Measurements from ENCODE around the gene AVL9.
"Not testable (repeated sequence)": the region's sequence is repeated elsewhere in the genome, so short reads cannot be mapped to it uniquely, and the experiment has no call there.

DNA sequence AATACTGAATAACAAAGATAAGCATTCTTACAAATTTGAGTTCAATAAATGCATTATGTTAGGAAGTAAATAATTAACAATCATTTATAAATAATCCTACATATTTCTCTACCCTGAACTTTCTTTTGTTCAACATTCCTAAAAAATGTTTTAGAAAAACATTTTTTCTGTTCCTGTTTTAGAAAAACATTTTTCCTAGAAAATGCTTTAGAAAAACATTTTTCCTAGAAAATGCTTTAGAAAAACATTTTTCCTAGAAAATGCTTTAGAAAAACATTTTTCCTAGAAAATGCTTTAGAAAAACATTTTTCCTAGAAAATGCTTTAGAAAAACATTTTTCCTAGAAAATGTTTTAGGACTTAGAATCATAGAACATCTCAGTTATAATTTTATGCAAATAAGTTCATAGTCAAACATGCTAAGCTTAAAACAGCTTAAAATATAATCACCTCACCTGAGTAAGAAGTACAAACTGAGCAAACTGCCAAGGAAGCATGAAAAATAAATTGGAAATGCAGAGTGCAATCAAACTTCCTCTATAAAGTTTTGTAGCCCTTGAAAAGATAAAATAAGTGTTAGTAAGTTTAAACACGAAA lies 139.6 kb downstream of the AVL9 start:
- not testable (repeated sequence) for TF ChIP-seq NFXL1 (CRISPR knock-in tag; IDR thresholded peaks at IDR 0.05); XRCC4 (IDR thresholded peaks at IDR 0.05; ENCODE audit: extremely low read depth, insufficient read depth, insufficient read length); NR2F6 (CRISPR knock-in tag; IDR thresholded peaks at IDR 0.05); SMARCB1 (IDR thresholded peaks at IDR 0.05; ENCODE audit: insufficient read length, low read depth); NFYB (IDR thresholded peaks at IDR 0.05; ENCODE audit: extremely low read depth, insufficient read length); ZNF431 (CRISPR knock-in tag; IDR thresholded peaks at IDR 0.05); MAX (CRISPR knock-in tag; IDR thresholded peaks at IDR 0.05); CREB3L1 (IDR thresholded peaks at IDR 0.05; ENCODE audit: borderline replicate concordance, low read depth); HDAC6 (IDR thresholded peaks at IDR 0.05; ENCODE audit: low read depth, low read length); BCL6 (CRISPR knock-in tag; IDR thresholded peaks at IDR 0.05)
- TF ChIP-seq, protein P1, sequence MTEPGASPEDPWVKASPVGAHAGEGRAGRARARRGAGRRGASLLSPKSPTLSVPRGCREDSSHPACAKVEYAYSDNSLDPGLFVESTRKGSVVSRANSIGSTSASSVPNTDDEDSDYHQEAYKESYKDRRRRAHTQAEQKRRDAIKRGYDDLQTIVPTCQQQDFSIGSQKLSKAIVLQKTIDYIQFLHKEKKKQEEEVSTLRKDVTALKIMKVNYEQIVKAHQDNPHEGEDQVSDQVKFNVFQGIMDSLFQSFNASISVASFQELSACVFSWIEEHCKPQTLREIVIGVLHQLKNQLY (CRISPR knock-in tag; conservative IDR thresholded peaks at IDR 0.05), result not testable (repeated sequence)
- TF ChIP-seq, protein P2, sequence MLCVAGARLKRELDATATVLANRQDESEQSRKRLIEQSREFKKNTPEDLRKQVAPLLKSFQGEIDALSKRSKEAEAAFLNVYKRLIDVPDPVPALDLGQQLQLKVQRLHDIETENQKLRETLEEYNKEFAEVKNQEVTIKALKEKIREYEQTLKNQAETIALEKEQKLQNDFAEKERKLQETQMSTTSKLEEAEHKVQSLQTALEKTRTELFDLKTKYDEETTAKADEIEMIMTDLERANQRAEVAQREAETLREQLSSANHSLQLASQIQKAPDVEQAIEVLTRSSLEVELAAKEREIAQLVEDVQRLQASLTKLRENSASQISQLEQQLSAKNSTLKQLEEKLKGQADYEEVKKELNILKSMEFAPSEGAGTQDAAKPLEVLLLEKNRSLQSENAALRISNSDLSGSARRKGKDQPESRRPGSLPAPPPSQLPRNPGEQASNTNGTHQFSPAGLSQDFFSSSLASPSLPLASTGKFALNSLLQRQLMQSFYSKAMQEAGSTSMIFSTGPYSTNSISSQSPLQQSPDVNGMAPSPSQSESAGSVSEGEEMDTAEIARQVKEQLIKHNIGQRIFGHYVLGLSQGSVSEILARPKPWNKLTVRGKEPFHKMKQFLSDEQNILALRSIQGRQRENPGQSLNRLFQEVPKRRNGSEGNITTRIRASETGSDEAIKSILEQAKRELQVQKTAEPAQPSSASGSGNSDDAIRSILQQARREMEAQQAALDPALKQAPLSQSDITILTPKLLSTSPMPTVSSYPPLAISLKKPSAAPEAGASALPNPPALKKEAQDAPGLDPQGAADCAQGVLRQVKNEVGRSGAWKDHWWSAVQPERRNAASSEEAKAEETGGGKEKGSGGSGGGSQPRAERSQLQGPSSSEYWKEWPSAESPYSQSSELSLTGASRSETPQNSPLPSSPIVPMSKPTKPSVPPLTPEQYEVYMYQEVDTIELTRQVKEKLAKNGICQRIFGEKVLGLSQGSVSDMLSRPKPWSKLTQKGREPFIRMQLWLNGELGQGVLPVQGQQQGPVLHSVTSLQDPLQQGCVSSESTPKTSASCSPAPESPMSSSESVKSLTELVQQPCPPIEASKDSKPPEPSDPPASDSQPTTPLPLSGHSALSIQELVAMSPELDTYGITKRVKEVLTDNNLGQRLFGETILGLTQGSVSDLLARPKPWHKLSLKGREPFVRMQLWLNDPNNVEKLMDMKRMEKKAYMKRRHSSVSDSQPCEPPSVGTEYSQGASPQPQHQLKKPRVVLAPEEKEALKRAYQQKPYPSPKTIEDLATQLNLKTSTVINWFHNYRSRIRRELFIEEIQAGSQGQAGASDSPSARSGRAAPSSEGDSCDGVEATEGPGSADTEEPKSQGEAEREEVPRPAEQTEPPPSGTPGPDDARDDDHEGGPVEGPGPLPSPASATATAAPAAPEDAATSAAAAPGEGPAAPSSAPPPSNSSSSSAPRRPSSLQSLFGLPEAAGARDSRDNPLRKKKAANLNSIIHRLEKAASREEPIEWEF (CRISPR knock-in tag; IDR thresholded peaks at IDR 0.05), result not testable (repeated sequence)
- TF ChIP-seq, protein P3, sequence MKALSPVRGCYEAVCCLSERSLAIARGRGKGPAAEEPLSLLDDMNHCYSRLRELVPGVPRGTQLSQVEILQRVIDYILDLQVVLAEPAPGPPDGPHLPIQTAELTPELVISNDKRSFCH (CRISPR knock-in tag; IDR thresholded peaks at IDR 0.05), result not testable (repeated sequence)
- TF ChIP-seq, protein P3 (tag; IDR thresholded peaks at IDR 0.05), result not testable (repeated sequence)

All from K562 (cell line).